ENCODE measurements around the gene BOC. TPM values are rescaled to one million over a fixed set of nuclear protein-coding genes. Genes with fewer than 3 reads are reported as not detected.

Gene BOC
- total RNA-seq, 2 experiments from 2014 or later: not detected

- H3K4me1 Mint-ChIP-seq: peaks cover 16% of the 10 kb centered on the region
- POLR2A ChIA-PET: no interaction called here
- ATAC-seq (ENCODE audit: low read depth) (no peak), DNase-seq (no peak)
- no peak overlapping the region for H3K27ac Mint-ChIP-seq
- peaks cover 2% of the 10 kb centered on the region for H3K9me3 Mint-ChIP-seq
- H3K27me3 Mint-ChIP-seq: peaks cover 51% of the 10 kb centered on the region
- H3K4me3 Mint-ChIP-seq: no peak overlapping the region
- H3K36me3 Mint-ChIP-seq: no peaks in the 10 kb centered on the region
Measured at GRCh38 chr3:113222451-113223086, 11.2 kb downstream of the BOC start.

GRCh38 chr3:113223475-113224281 is 12.3 kb downstream of the BOC start:
- POLR2A ChIA-PET: no interaction called here
- Mint-ChIP-seq H3K36me3 (no peaks in the 10 kb centered on the region), H3K27me3 (peaks cover 47% of the 10 kb centered on the region), H3K9me3 (peaks cover 2% of the 10 kb centered on the region), H3K4me1 (peaks cover 16% of the 10 kb centered on the region), H3K4me3 (peak overlapping the region; percentile 61), H3K27ac (no peak overlapping the region)
- DNase-seq (peak; percentile 70), ATAC-seq (ENCODE audit: low read depth) (peak; percentile 84)

DNA sequence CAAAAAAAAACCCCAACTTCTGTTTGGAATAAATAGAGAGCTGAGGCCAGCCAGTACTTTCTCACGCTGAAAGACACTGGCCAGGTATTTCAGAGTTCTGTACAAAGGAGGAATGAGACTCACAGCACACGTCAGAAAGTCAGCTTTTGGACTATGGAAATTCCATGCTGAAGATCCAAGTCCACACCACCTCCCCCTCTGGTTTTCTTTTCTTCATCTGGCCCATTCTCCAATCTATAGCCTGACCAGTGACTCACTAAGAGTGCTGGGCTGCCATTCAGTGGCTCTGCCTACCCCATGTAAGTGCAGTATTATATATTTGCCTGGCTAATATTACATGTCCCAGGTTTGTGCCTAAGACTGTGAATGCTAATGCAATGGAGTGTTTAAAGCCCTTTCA is 13.9 kb downstream of the BOC start:
- POLR2A ChIA-PET: no interaction called here
- peaks cover 13% of the 10 kb centered on the region for H3K4me1 Mint-ChIP-seq
- no peaks in the 10 kb centered on the region for H3K36me3 Mint-ChIP-seq
- DNase-seq (no peak), ATAC-seq (ENCODE audit: low read depth) (no peak)
- no peak overlapping the region for H3K27ac Mint-ChIP-seq
- H3K9me3 Mint-ChIP-seq: peaks cover 2% of the 10 kb centered on the region
- peaks cover 48% of the 10 kb centered on the region for H3K27me3 Mint-ChIP-seq
- no peak overlapping the region for H3K4me3 Mint-ChIP-seq

DNA sequence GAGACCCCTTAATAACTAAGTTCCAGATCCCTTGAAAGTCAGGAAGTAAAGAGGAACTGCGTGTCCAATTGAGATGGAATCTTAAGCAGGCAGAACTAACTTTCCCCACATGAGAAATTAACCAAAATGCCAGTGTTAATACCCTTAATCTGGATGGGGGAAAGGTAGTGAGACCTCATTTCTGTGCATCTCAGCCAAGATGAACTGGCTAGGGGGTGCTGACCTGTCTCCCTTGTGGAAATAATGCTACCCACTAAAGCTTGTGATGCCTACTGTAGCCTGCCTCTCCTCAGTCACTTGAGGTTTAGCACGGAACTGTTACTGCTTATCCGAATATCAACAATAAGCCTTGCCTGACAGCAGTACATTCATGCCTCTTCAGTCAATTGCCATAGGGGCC is 15.1 kb downstream of the BOC start:
- Mint-ChIP-seq H3K27ac (no peak overlapping the region), H3K36me3 (no peaks in the 10 kb centered on the region)

DNA sequence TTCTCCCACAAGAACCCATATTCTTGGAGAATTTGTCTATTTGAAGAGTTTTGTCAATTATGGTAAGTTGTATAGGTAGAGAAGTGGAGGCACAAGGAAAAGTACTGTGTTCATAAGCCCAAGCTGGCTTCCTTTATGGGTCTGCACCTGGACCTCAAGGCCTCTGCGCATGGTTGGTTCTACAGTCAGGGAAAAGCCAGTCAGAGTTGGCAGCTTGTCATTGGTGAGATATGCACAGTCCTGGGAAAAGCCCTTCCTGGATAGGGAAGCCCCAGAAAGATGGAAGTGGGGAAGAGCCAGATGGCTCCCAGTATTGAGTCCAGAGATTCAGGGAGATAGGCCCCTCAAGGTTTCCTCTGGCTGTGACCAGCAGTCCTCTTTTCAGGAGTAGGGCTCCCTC is 15.8 kb downstream of the BOC start:
- no peak overlapping the region for H3K27ac Mint-ChIP-seq
- no peak for ATAC-seq (ENCODE audit: low read depth)
- H3K4me3 Mint-ChIP-seq: no peak overlapping the region
- peaks cover 2% of the 10 kb centered on the region for H3K9me3 Mint-ChIP-seq
- POLR2A ChIA-PET: no interaction called here
- peaks cover 37% of the 10 kb centered on the region for H3K27me3 Mint-ChIP-seq
- H3K36me3 Mint-ChIP-seq: no peaks in the 10 kb centered on the region
- peaks cover 13% of the 10 kb centered on the region for H3K4me1 Mint-ChIP-seq
- DNase-seq: no peak

More for the DNA sequence above, 15.1 kb downstream of the BOC start:
- H3K4me3 Mint-ChIP-seq: no peak overlapping the region
- POLR2A ChIA-PET: no interaction called here
- H3K27me3 Mint-ChIP-seq: peaks cover 42% of the 10 kb centered on the region
- DNase-seq (no peak), ATAC-seq (ENCODE audit: low read depth) (no peak)
- H3K4me1 Mint-ChIP-seq: peaks cover 13% of the 10 kb centered on the region
- peaks cover 2% of the 10 kb centered on the region for H3K9me3 Mint-ChIP-seq

- no peak overlapping the region for H3K4me3 Mint-ChIP-seq
- no peak for ATAC-seq (ENCODE audit: low read depth)
- H3K4me1 Mint-ChIP-seq: peaks cover 7% of the 10 kb centered on the region
- no peak overlapping the region for H3K27ac Mint-ChIP-seq
- H3K36me3 Mint-ChIP-seq: no peaks in the 10 kb centered on the region
- DNase-seq: no peak
- peaks cover 28% of the 10 kb centered on the region for H3K27me3 Mint-ChIP-seq
- POLR2A ChIA-PET: no interaction called here
- peaks cover 2% of the 10 kb centered on the region for H3K9me3 Mint-ChIP-seq
Measured at GRCh38 chr3:113228498-113229286, 17.3 kb downstream of the BOC start.

- Mint-ChIP-seq H3K36me3 (no peaks in the 10 kb centered on the region), H3K27ac (no peak overlapping the region), H3K27me3 (peaks cover 13% of the 10 kb centered on the region), H3K4me1 (no peaks in the 10 kb centered on the region), H3K4me3 (no peak overlapping the region), H3K9me3 (no peaks in the 10 kb centered on the region)
- POLR2A ChIA-PET: no interaction called here
- DNase-seq (no peak), ATAC-seq (ENCODE audit: low read depth) (no peak)
Measured at GRCh38 chr3:113231391-113231790, 20.0 kb downstream of the BOC start.

- H3K27ac Mint-ChIP-seq: no peak overlapping the region
- no peaks in the 10 kb centered on the region for H3K9me3 Mint-ChIP-seq
- no peak for ATAC-seq (ENCODE audit: low read depth)
- POLR2A ChIA-PET: no interaction called here
- no peak overlapping the region for H3K4me3 Mint-ChIP-seq
- H3K27me3 Mint-ChIP-seq: peaks cover 13% of the 10 kb centered on the region
- no peaks in the 10 kb centered on the region for H3K4me1 Mint-ChIP-seq
- no peaks in the 10 kb centered on the region for H3K36me3 Mint-ChIP-seq
- DNase-seq: no peak
Measured at GRCh38 chr3:113231827-113232253, 20.5 kb downstream of the BOC start.

GRCh38 chr3:113232342-113232741 is 21.0 kb downstream of the BOC start:
- Mint-ChIP-seq H3K4me3 (no peak overlapping the region), H3K9me3 (no peaks in the 10 kb centered on the region), H3K36me3 (no peaks in the 10 kb centered on the region), H3K27me3 (peaks cover 16% of the 10 kb centered on the region), H3K4me1 (no peaks in the 10 kb centered on the region), H3K27ac (no peak overlapping the region)
- DNase-seq (no peak), ATAC-seq (ENCODE audit: low read depth) (no peak)
- POLR2A ChIA-PET: no interaction called here

DNA sequence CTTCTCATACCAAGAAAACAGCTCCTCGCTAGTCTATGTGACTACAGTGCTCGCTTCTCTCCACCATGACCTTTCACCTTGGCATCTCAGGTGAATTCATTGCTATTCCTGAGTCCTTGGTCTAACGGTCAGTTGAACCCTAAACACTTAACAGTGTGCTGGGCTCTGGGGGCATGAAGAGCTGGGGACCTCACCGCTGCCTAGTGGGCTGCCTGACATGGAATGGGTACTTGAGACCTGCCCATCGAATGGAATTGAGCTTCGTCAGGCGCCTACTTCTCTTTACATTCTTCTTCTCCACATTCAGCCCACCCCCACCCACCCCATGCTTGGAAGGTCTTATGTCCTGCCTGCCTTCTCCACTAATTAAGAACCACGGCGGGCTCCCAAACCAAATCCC is 22.1 kb downstream of the BOC start:
- H3K27me3 Mint-ChIP-seq: peaks cover 19% of the 10 kb centered on the region
- no peak for ATAC-seq (ENCODE audit: low read depth)
- H3K4me3 Mint-ChIP-seq: no peak overlapping the region
- no peak for DNase-seq
- POLR2A ChIA-PET: no interaction called here
- no peaks in the 10 kb centered on the region for H3K36me3 Mint-ChIP-seq
- H3K9me3 Mint-ChIP-seq: no peaks in the 10 kb centered on the region
- no peak overlapping the region for H3K27ac Mint-ChIP-seq
- H3K4me1 Mint-ChIP-seq: no peaks in the 10 kb centered on the region

DNA sequence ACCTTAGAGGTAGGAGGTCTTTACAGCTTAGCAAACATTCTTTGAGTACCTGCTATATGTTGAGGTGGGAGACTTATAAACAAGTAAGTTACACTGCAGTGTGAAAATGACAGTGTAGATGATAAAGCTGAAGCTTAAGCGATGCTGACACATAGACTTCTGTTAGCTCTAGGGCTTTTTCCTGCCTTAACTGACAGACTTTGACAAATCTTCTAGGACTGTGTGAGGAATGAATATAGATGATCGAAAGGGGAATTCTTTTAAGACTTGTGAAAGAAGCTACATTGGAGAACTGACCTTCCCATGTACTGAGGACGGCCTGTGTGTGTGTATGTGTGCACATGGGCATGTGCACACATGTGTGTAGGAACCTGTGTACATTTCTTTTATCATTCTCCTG is 22.7 kb downstream of the BOC start:
- ATAC-seq (ENCODE audit: low read depth) (no peak), DNase-seq (no peak)
- H3K27ac Mint-ChIP-seq: no peak overlapping the region
- H3K4me3 Mint-ChIP-seq: no peak overlapping the region
- POLR2A ChIA-PET: no interaction called here
- H3K27me3 Mint-ChIP-seq: peaks cover 19% of the 10 kb centered on the region
- H3K36me3 Mint-ChIP-seq: no peaks in the 10 kb centered on the region
- no peaks in the 10 kb centered on the region for H3K4me1 Mint-ChIP-seq
- H3K9me3 Mint-ChIP-seq: no peaks in the 10 kb centered on the region

DNA sequence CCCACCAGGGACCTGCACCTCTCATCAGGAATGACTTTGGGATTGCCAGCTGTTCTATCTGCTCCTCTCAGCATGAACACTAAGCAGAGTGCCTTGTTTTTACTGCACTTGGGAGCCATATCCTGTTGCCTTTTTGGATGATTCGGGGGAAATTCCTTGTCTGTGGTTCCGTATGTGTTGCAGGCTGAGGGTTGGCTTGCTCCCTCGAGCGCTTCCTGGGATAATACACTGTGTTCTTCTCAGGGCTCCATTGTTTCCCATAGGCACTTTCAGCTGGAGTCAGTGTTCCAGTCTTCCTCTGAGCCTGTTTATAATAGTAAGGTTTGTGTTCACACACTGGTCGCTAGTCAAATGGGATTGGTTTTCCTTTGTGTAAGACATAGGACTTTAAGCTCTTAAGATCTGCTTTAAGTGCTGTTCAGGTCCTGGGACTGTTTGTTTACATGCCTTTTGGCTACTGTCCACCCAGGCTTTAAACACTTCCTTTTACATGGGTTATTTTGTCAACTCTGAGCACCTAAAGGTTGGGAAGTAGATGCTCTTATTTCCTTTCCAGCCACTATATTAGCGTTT is 23.4 kb downstream of the BOC start:
- no peaks in the 10 kb centered on the region for H3K9me3 Mint-ChIP-seq

DNA sequence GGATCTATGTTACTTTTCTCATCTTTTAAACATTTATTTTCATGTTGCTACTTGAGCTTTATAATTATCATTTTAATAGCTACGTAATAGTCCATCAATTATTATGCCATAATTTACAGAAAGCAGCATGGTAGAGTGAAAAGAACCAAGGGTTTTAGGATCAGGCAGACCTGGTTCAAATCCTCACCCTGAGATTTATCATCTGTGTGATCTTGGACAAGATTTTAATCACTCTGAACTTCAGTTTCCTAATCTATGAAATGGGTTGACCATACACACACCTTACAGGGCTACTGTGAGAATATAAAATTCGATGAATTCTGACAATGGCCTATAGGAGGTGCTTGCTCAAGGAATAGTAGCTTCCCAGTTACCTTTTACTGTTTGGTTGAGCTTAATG is 27.1 kb downstream of the BOC start:
- H3K27ac Mint-ChIP-seq: no peak overlapping the region
- POLR2A ChIA-PET: no interaction called here
- H3K27me3 Mint-ChIP-seq: peaks cover 25% of the 10 kb centered on the region
- H3K4me3 Mint-ChIP-seq: no peak overlapping the region
- ATAC-seq (ENCODE audit: low read depth) (no peak), DNase-seq (no peak)
- no peaks in the 10 kb centered on the region for H3K36me3 Mint-ChIP-seq
- H3K9me3 Mint-ChIP-seq: no peaks in the 10 kb centered on the region
- H3K4me1 Mint-ChIP-seq: peaks cover 12% of the 10 kb centered on the region

More for the DNA sequence above, 23.4 kb downstream of the BOC start:
- H3K36me3 Mint-ChIP-seq: no peaks in the 10 kb centered on the region
- POLR2A ChIA-PET: no interaction called here
- no peak for ATAC-seq (ENCODE audit: low read depth)
- no peak overlapping the region for H3K4me3 Mint-ChIP-seq
- no peaks in the 10 kb centered on the region for H3K4me1 Mint-ChIP-seq
- H3K27me3 Mint-ChIP-seq: peaks cover 20% of the 10 kb centered on the region
- H3K27ac Mint-ChIP-seq: no peak overlapping the region
- DNase-seq: no peak

Data from activated naive CD8-positive, alpha-beta T cell treated with anti-CD3 and anti-CD28 coated beads, Interleukin-2, amount 10 ng/mL, durations not matched to agents 7 days and 5 days (primary cell).